Heart right ventricle (tissue), 16 donors: ENCODE measurements around the gene IRF2BP2. TPM values are rescaled to one million over a fixed set of nuclear protein-coding genes. Genes with fewer than 3 reads are reported as not detected.
A peak's percentile ranks its signal among the peaks of the same experiment; 100 is the strongest.

Source experiments
- ATAC-seq, 8 donors: fragments of 200-7000 bp; cut with Tn5 transposase; one replicate each; pipeline ENCODE4 v1.9.1; 2020; ENCODE audit warnings: mild to moderate bottlenecking in 8 of 8, moderate library complexity in 8 of 8, moderate number of reproducible peaks in 1 of 8
- DNase-seq, 2 donors: peaks; one replicate each; pipeline ENCODE4 v3.0.0-alpha.2; 2020
- H3K27ac ChIP-seq, 10 donors: fragments of 200-600 bp; sonication (generic) in 2 of 10; one replicate each; pipeline versions ENCODE4 v1.5.0 to v1.8.0; 2020 to 2022; ENCODE audit warnings: mild to moderate bottlenecking in 3 of 10
- H3K27me3 ChIP-seq, 7 donors: fragments of 200-600 bp; one replicate each; pipeline ENCODE4 v1.8.0; 2021 to 2022; ENCODE audit warnings: mild to moderate bottlenecking in 2 of 7
- H3K36me3 ChIP-seq, 9 donors: fragments of 200-600 bp; sonication (generic) in 1 of 9; one replicate each; pipeline versions ENCODE4 v1.5.0 to v1.8.0; 2020 to 2022; ENCODE audit warnings: mild to moderate bottlenecking in 2 of 9
- H3K4me1 ChIP-seq, 9 donors: fragments of 200-600 bp; sonication (generic) in 1 of 9; one replicate each; pipeline versions ENCODE4 v1.5.0 to v1.8.0; 2020 to 2022; ENCODE audit warnings: mild to moderate bottlenecking in 4 of 9
- H3K4me3 ChIP-seq, 10 donors: fragments of 200-600 bp; sonication (generic) in 2 of 10; one replicate each; pipeline versions ENCODE4 v1.5.0 to v1.8.0; 2020 to 2022; ENCODE audit warnings: mild to moderate bottlenecking in 7 of 10, moderate library complexity in 2 of 10
- H3K9me3 ChIP-seq, 11 donors: fragments of 200-600 bp in 10 of 11; sonication (generic) in 2 of 11; one replicate each; pipeline versions ENCODE4 v1.5.0 to v1.8.0; 2013 to 2022; ENCODE audit warnings: mild to moderate bottlenecking in 2 of 11, control low read depth in 1 of 11, moderate library complexity in 1 of 11
- WGBS, 2 donors: extraction: QIAGEN DNeasy Blood & Tissue Kit; methylation state at CpG; one replicate each; pipeline ENCODE4 v1.1.7; 2013; ENCODE audit warnings: inconsistent platforms in 1 of 2; 5-methylcytosine and 5-hydroxymethylcytosine counted together
- intact Hi-C, 10 donors: fragments of 100-400 bp; cut with DNase I; formaldehyde crosslinking; loops; one replicate each; pipeline versions ENCODE4 v1.11.1 to v1.14.2; 2022
- long read RNA-seq, 3 donors: library from polyadenylated mRNA; unstranded; transcript quantifications; one replicate each; pipeline ENCODE4 v2.0.0, GENCODE V29; 2020 to 2021
- polyA plus RNA-seq, 2 donors: library from polyadenylated mRNA; stranded (reverse); fragments of 200-250 nt; gene quantifications; one replicate each; pipeline ENCODE4 v1.2.3, GENCODE V29; 2013
- total RNA-seq, 10 donors: library from RNA; stranded (reverse); fragmentation: NEBNext Ultra II Directional in 3 of 10; extraction: Animal tissue kit (Norgen Biotek cat#: 25700) in 3 of 10; gene quantifications; one replicate each; pipeline versions ENCODE4 v1.2.1 to v1.2.4, GENCODE V29; 2021 to 2023
- TF ChIP-seq, protein P1 (sequence below), 9 donors: fragments of 200-600 bp; sonication (generic) in 2 of 9; IDR thresholded peaks; one replicate each; pipeline versions ENCODE4 v1.5.0 to v1.8.0; 2021 to 2022; ENCODE audit warnings: antibody characterized with exemption in 9 of 9, mild to moderate bottlenecking in 5 of 9, moderate library complexity in 1 of 9
- donor health status: Arrhythmogenic right ventricular cardiomyopathy.
- donor health status: ischemic (EF 13 %, LVEDD 7.1; RV severe dilation, severe dysfunction).
- donor health status: healthy with polysubstance abuse.
- donor health status: DM: no; HTN: yes; CAD: no.
- donor health status: DM: no; HTN: no; CAD: no.
- donor health status: ischemic (EF 25% LVEDD 6.9; RV normal size, moderate dysfunction).
- donor health status: ischemic (EF 25% LVEDD 5.7; RV mildly dilated, moderate dysfunction).
- donor health status: healthy.
- donor health status: DM: yes; HTN: yes; CAD: no.
- donor health status: Ischemic cardiomyopathy.
- donor health status: ischemic (EF 35%, LVEDD 5.7; RV mildly dilated, moderate dysfunction).
- donor health status: nonischemic (EF 11% LVEDD 7.7; RV severe dilation, severe dysfunction).
- donor health status: DM: yes; HTN: yes; CAD: no.
- donor health status: PGD.
- donor health status: ischemic (EF 29% LVEDD 5.4; RV normal size, mild dysfunction).
- donor health status: nonischemic (EF 23%, LVEDD 6.1; RV moderate dilation, normal function).

Gene IRF2BP2
- total RNA-seq (100 to 1,000 TPM in 6 of 10 donors, 10 to 100 TPM in 4; 78.2 to 181 (median 104) TPM), polyA plus RNA-seq (10 to 100 TPM; 50.6 to 54.0 TPM)
- long read RNA-seq, donor 1, full-length matches to known transcripts, result 50 of 116 reads
- long read RNA-seq, donor 1, partial matches to known transcripts, result 0 of 116 reads
- long read RNA-seq, donor 1, other reads (novel, unspliced or antisense), result 66 of 116 reads
- long read RNA-seq, donor 2, full-length matches to known transcripts, result 49 of 127 reads
- long read RNA-seq, donor 2, partial matches to known transcripts, result 0 of 127 reads
- long read RNA-seq, donor 2, other reads (novel, unspliced or antisense), result 78 of 127 reads
- long read RNA-seq, donor 3, full-length matches to known transcripts, result 55 of 187 reads
- long read RNA-seq, donor 3, partial matches to known transcripts, result 0 of 187 reads
- long read RNA-seq, donor 3, other reads (novel, unspliced or antisense), result 132 of 187 reads

GRCh38 chr1:234610061-234610665, at the start of gene IRF2BP2:
TSS of gene IRF2BP2 (minus strand) at chr1:234610178. CDS start at chr1:234609494, 684 bp downstream.
- Histone ChIP-seq H3K4me1 (peaks cover 12 to 46% (median 41%) of the 10 kb centered on the region in 9 donors), H3K4me3 (peak within 1 kb of the TSS; percentile 78 to 96 (median 88)), H3K27me3 (no peaks in the 10 kb centered on the region), H3K27ac (peak within 1 kb of the TSS; percentile 98 to 100 (median 100)), H3K36me3 (peaks cover 0 to 36% (median 22%) of the 10 kb centered on the region in 9 donors), H3K9me3 (no peaks in the 10 kb centered on the region)
- intact Hi-C loops, result loop anchor here (1.0 to 10.0 kb wide), 19 partner anchors 74 to 473 kb away; no protein-coding TSS in a partner anchor
- WGBS, 2 donors, result 0 to 1% methylated on average over 60 to 62 of the region's 62 CpGs
- DNase-seq (peak; percentile 81 to 85), ATAC-seq (peak; percentile 45 to 72 (median 54))
- TF ChIP-seq, protein P1, sequence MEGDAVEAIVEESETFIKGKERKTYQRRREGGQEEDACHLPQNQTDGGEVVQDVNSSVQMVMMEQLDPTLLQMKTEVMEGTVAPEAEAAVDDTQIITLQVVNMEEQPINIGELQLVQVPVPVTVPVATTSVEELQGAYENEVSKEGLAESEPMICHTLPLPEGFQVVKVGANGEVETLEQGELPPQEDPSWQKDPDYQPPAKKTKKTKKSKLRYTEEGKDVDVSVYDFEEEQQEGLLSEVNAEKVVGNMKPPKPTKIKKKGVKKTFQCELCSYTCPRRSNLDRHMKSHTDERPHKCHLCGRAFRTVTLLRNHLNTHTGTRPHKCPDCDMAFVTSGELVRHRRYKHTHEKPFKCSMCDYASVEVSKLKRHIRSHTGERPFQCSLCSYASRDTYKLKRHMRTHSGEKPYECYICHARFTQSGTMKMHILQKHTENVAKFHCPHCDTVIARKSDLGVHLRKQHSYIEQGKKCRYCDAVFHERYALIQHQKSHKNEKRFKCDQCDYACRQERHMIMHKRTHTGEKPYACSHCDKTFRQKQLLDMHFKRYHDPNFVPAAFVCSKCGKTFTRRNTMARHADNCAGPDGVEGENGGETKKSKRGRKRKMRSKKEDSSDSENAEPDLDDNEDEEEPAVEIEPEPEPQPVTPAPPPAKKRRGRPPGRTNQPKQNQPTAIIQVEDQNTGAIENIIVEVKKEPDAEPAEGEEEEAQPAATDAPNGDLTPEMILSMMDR (IDR thresholded peaks at IDR 0.05), result peak in 2 of 9 donors; percentile 2 to 3

DNA sequence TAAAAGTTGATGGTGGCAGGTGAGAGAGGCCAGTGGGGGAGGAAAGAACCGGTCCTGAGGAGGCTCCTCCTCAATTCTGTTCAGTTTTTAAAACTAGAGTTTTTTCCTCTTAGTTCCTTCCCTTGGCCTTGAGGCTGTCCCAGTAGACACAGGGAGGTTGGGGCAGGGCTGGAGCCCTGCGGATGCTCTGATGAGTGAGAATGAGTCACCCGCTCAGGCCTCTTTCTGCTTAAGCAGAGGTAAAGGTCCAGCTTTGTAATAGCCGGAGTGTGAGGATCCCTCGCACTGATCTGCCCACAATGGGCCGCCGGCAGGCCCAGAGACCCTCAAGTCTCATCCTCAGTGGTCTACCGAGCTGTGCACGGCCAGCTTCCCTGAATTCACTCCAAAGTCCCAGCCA, 49.6 kb upstream of the IRF2BP2 start:
- Histone ChIP-seq H3K27me3 (no peaks in the 10 kb centered on the region), H3K4me1 (peaks cover 0 to 40% (median 0%) of the 10 kb centered on the region in 9 donors), H3K27ac (peak overlapping the region in 1 of 10 donors; percentile 79), H3K4me3 (no peak overlapping the region), H3K36me3 (no peaks in the 10 kb centered on the region), H3K9me3 (no peaks in the 10 kb centered on the region)
- 84% methylated on average over 9 of the region's 9 CpGs for WGBS, 2 donors
- no peak for DNase-seq
- intact Hi-C loops, result no loop called here
- peak in 1 of 8 donors; percentile 64 for ATAC-seq
- TF ChIP-seq, protein P1 (IDR thresholded peaks at IDR 0.05), result no peak

GRCh38 chr1:234658138-234658537, 48.2 kb upstream of the IRF2BP2 start:
- TF ChIP-seq, protein P1 (IDR thresholded peaks at IDR 0.05), result no peak
- DNase-seq, result no peak
- H3K27ac ChIP-seq, result peak overlapping the region in 1 of 10 donors; percentile 79
- WGBS, 2 donors, result 68 to 85% methylated on average over 3 of the region's 3 CpGs
- intact Hi-C loops, result no loop called here
- no peak overlapping the region for H3K4me3 ChIP-seq
- H3K4me1 ChIP-seq, result peaks cover 0 to 40% (median 0%) of the 10 kb centered on the region in 9 donors
- no peaks in the 10 kb centered on the region for H3K27me3 ChIP-seq
- H3K36me3 ChIP-seq, result no peaks in the 10 kb centered on the region
- peak in 3 of 8 donors; percentile 17 to 38 (median 21) for ATAC-seq
- no peaks in the 10 kb centered on the region for H3K9me3 ChIP-seq

DNA sequence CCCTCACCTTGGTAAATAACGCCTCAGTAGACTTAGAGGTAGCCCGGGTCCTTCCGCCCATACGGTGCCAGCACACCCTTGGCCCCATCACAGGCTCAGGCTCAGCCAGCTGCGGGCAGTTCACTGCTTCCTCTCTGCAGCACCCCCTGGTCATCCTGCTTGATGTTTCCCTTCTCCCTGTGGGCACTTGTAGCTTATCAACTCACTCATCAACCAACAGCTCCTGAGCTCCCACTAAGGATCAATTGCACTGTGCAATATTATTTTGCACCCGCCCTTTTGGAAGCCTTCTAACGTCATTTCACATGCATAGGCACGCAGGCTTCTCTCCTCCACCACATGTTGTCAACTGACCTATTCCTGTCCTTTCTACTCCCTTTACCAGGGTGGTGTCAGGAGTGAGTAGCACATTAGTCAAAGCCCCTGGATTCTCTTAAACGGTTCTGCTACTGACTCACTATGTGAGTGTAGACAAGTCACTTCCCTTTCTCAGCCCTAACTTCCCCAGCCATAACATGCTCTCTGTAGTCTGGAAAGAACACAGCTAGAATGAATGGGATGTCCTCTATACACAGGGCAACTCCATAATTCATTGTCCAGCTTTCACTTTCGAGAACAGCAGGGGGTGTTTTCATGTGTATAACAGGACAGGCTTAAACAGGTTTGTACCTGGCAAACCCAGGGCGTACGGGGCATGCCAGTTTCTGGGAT, 47.1 kb upstream of the IRF2BP2 start:
- TF ChIP-seq, protein P1 (IDR thresholded peaks at IDR 0.05), result peak in 1 of 9 donors; percentile 14
- Histone ChIP-seq H3K4me3 (no peak overlapping the region), H3K9me3 (no peaks in the 10 kb centered on the region), H3K4me1 (peaks cover 0 to 40% (median 0%) of the 10 kb centered on the region in 9 donors), H3K27ac (peak overlapping the region in 2 of 10 donors; percentile 17 to 79), H3K36me3 (no peaks in the 10 kb centered on the region), H3K27me3 (no peaks in the 10 kb centered on the region)
- 72 to 74% methylated on average over 12 of the region's 12 CpGs for WGBS, 2 donors
- no peak for DNase-seq
- ATAC-seq, result peak; percentile 17 to 80 (median 70)
- intact Hi-C loops, result no loop called here
